ENCODE measurements around the gene DLL1.

DNA sequence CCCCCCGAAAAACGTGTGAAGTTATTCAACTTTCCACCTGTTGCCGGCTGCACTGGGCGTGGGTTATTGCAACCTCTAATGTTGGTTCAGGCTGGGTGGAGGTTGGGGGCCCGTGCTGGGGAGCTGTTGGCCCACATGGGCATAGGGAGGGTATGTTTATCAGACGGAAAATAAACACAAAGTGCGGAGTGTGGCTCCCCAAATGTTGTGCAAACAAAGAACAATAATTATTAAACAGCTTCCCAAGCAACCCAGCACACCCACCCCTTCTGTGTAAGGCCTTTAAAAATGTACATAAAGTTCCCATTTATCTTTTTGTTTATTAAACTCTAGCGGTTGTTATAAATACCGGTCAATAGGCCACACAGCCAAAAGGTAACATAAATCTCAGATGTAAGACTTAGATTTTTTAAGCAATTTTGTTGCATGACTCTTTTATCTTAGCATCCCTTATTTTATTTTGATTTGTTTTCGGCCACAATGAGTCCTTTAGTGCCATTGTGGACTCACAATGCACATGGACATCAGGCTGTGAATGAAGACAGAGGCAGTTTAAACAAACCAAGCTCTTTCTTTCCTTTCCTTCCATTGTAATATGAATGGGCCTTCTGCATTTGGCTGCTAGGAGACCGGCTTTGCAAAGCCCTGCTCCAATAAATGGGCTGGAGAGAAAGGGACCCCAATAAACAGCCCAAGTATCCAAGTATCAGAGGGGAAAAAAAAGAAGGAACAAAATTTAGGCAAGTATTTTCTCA is 6.9 kb upstream of the DLL1 start:
- no peak for TF ChIP-seq CTCF (conservative IDR thresholded peaks at IDR 0.05; ENCODE audit: low read length)
- TF ChIP-seq EZH2phosphoT487 (IDR thresholded peaks at IDR 0.05; ENCODE audit: borderline replicate concordance, low read depth, low read length): no peak

Measured in OCI-LY7 (cell line).